GM12874 (cell line): ENCODE data around the gene PDCD1.

Experiments used
- TF ChIP-seq, protein P1 (sequence below): IDR thresholded peaks from 2 replicates; pipeline ENCODE4 v1.5.1; 2011; ENCODE audit warnings: low read depth, mild to moderate bottlenecking, control low read depth, low read length, moderate library complexity; ENCODE audit not compliant: insufficient read depth

PDCD1 gene

DNA sequence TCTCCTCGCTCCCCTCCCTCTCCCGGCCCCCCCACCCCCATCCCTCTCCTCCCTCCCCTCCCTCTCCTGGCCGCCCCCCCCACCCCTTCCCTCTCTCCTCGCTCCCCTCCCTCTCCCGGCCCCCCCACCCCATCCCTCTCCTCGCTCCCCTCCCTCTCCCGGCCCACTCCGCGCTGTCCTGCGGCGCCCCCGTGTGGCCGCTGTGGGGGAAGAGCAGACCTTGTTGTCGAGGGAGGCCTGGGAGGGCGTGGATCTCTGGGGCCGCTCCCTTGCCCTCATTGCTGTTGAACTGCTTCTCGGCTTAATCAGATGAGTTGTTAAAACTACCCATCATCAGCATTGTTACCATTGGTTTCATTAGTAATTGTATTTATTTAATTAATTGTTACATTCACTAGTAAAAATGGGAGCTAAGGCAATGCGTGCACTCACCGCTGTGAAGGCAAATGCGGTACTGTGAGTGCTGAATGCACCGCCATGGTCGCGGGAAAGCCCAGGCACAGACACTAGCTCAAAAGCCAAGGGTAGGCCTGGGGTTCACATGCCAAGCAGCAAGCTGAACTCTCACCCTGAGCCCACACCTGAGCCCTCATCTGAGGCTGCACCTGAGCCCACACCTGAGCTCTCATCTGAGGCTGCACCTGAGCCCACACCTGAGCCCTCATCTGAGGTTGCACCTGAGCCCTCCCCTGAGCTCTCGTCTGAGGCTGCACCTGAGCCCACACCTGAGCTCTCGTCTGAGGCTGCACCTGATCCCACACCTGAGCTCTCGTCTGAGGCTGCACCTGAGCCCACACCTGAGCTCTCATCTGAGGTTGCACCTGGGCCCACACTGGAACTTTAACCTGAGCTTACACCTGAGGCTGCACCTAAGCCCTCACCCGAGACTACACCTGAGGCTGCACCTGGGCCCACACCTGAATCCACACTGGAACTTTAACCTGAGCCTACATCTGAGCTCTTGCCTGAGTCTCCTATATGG is 19.6 kb upstream of the PDCD1 start:
- TF ChIP-seq, protein P1, sequence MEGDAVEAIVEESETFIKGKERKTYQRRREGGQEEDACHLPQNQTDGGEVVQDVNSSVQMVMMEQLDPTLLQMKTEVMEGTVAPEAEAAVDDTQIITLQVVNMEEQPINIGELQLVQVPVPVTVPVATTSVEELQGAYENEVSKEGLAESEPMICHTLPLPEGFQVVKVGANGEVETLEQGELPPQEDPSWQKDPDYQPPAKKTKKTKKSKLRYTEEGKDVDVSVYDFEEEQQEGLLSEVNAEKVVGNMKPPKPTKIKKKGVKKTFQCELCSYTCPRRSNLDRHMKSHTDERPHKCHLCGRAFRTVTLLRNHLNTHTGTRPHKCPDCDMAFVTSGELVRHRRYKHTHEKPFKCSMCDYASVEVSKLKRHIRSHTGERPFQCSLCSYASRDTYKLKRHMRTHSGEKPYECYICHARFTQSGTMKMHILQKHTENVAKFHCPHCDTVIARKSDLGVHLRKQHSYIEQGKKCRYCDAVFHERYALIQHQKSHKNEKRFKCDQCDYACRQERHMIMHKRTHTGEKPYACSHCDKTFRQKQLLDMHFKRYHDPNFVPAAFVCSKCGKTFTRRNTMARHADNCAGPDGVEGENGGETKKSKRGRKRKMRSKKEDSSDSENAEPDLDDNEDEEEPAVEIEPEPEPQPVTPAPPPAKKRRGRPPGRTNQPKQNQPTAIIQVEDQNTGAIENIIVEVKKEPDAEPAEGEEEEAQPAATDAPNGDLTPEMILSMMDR = peak; percentile 86

DNA sequence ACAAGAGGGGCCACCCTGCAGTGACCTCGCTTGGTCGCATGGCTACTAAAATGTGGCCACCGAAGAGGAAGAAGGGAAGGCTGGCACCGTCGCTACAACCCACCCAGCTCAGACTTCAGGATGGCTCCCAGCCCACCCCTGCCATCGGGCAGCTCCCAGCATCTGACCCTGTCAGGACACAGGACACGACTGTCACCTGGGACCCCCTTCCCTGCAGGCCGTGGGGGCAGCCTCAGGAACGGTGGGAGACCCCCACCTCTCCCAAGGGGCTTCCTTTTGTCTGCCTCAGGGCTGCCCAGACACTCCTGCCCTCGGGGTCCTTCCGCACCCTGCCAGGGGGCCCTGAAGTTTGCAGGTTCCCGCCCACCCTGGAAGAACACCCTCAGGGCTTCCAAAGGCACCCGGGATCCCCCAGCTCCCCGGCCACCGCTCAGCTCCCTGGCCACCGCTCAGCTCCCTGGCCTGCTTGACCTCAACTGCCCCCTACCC is 18.5 kb upstream of the PDCD1 start:
- TF ChIP-seq, protein P1 = no peak

DNA sequence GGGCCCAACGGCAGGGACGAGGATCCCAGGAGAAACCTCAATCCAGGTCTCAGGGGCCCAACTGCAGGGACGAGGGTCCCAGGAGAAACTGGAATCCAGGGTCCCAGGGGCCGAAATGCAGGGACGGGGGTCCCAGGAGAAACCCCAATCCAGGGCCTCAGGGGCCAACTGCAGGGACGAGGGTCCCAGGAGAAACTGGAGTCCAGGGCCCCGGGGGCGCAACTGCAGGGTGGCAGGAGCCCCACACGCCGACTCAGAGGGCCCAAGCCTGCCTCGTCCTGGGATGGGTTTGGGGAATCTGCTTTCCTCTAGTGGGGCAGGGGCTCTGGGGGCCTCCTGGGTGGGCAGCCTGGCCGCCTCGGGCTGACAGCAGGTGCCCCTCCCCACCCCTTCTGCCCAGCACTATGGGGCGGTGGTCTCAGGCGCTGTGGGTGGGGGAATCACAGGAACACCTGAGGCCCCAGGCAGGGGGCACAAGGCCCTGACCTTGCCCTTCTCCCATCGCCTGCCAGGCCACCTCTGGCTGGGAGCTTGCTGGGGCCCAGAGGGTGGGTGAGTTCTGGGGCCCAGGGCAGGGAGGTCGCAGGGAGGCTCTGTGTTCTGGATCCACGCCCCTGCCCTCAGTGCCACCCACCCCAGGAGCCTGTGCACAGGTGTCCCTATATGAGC is 18.0 kb upstream of the PDCD1 start:
- TF ChIP-seq, protein P1 = no peak

DNA sequence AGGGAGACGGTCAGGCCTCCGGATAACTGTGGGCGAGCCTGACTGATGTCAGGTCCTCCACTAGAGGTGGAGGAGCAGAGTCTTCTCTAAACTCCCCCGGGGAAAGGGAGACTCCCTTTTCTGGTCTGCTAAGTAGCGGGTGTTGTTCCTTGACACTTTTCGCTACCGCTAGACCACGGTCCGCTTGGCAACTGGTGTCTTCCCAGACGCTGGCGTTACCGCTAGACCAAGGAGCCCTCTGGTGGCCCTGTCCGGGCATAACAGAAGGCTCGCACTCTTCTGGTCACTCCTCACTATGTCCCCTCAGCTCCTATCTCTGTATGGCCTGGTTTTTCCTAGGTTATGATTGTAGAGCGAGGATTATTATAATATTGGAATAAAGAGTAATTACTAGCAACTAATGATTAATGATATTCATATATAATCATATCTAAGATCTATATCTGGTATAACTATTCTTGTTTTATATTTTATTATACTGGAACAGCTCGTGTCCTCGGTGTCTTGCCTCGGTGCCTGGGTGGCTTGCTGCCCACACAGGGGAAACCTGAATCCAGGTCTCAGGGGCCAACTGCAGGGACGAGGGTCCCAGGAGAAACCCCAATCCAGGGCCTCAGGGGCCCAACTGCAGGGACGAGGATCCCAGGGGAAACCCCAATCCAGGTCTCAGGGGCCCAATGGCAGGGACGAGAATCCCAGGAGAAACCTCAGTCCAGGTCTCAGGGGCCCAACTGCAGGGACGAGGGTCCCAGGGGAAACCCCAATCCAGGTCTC is 17.2 kb upstream of the PDCD1 start:
- TF ChIP-seq, protein P1 = peak; percentile 25; the same call in 1 of the 2 replicates

DNA sequence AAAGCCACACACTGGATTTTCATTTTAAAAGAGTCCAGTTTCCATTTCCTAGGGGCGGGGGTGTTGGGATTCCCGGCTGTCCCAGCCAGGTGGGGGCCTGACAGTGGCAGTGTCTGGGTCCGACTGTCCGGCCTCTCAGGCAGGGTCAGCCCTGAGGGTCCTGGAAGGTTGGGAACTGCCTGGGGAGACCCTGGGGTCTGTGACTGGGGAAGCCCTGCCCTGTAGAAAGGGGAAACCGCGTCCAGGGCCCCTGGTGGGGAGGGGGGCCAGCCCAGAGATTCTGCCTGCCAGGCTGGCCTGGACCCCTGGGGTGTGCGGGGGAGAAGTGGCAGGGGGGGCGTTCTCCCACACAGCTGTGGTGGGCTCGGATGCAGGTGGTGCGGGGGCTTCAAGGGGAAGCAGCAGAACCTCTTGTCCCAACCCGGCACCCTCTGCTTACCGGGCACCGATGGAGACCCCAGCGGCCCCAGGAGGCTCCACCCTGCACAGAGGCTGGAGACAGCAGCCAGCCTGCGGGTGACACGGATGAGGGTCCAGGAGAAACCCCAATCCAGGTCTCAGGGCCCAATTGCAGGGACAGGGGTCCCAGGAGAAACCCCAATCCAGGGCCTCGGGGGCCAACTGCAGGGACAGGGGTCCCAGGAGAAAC is 15.7 kb upstream of the PDCD1 start:
- TF ChIP-seq, protein P1 = no peak

DNA sequence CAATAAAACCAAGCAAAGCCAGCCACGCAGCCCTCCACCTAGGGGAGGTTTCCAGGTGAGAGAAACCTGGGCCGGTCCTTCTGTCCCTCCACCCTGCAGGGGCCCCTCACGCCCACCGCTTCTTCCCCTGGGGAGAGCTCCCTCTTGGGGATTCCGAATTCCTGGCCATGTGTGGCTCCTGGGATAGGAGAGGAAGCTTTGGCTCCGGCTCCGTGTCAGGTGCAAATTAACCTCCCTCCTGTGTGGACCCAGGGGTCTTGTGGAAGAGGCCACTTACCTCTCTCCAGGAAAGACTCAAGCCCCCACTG is 15.1 kb upstream of the PDCD1 start:
- TF ChIP-seq, protein P1 = no peak
